ENCODE results near the gene CLDN34.
A peak's percentile ranks its signal among the peaks of the same experiment; 100 is the strongest.

- TF ChIP-seq POLR2A (IDR thresholded peaks at IDR 0.05) = peak in 1 of 2 donors; percentile 29
- peak in 2 of 12 donors; percentile 15 to 25 for TF ChIP-seq CTCF (IDR thresholded peaks at IDR 0.05)
Observed at GRCh38 chrX:10015723-10016518, 48.8 kb downstream of the CLDN34 start.
